HG02870 (cell line): ENCODE data around the gene CMTR2.

ENCODE experiments used
- ATAC-seq: cut with Tn5 transposase; IDR thresholded peaks from one replicate; pipeline ENCODE4 v1.9.1; 2021; ENCODE audit warnings: mild to moderate bottlenecking, moderate library complexity; ENCODE audit not compliant: unreplicated experiment

CMTR2 gene

DNA sequence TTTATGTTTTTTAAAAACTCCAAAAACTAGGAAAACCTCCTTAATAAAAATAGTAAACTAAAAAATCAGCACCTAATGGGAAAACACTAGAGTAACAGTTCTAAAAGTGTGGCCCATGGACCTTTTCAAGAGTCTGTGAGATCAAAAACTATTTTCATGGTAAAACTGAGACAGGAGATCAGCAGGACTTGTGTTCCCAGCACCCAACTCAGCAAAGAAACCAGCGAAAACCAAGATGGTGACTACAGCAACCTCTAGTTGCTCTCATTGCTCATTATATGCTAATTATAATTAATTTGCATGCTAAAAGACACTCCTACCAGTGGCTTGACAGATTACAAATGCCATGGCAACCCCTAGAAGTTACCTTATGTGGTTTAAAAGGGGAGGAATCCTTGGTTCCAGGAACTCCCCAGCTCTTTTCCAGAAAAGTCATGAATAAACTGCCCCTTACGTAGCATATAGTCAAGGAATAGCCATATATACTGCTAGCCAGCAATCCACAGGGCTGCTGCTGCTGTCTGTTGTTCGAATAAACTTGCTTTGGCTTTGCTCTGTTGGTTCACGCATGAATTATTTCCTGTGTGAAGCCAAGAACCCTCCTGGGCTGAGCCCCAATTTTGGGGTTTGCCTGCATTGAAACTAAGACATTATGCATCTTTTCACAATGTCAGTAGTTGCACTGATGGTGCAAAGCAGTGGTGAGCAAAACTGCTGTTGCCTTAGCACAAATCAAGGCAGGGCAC is 12.4 kb downstream of the CMTR2 start:
- no peak for ATAC-seq

DNA sequence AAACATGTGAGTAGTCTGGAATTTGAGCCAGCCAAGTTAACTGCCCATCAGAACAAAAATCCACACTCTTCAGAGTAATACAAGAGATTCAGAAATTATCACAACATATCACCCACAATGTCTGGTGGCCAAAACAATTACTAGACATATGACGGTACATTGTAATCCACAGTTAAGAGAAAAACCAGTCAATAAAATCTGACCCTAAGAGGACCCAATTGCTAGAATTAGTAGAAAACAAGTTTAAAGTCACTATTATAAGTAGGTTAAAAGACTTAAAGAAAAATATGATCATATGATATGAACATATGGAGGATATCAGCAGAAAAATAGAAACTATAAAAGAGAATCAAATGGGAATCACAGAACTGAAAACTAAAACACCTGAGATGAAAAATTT is 15.8 kb downstream of the CMTR2 start:
- no peak for ATAC-seq

DNA sequence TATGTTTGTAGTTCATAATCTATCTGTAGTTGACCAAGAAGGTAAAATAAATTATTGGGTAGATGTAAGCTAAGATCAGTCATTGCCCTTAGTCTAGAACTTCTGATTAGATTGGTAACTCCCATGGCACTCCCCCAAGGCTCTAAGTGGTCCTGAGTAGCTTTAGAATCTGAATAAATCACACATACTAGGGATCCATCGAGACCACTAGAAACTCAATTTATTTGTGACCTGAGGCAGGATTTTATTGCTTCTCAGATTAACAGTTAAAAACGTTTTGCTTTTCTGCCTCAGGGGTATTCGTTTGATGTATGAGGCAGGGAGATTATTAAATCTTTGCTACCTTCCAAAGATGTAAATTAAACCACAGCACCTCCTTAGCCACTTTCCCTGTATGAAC is 24.9 kb downstream of the CMTR2 start:
- ATAC-seq, result no peak

GRCh38 chr16:71263582-71263981 is 25.6 kb downstream of the CMTR2 start:
- no peak for ATAC-seq

DNA sequence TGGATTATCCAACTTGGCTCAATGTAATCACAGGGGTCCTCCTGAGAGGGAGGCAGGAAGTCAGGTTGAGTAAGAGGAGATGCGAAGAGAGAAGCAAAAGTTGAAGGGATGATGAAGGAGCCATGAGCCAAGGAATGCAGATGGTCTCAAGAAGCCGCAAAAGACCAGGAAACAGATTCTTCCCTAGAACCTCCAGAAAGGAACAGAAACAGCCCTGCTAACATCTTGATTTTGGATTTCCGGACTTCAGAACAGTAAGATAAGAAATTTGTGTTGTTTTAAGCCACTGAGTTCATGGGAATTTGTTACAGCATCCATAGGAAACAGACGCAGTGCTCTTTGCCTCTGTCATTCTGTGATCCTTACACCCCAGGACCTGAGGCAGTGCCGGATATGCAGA is 26.8 kb downstream of the CMTR2 start:
- ATAC-seq, result no peak

DNA sequence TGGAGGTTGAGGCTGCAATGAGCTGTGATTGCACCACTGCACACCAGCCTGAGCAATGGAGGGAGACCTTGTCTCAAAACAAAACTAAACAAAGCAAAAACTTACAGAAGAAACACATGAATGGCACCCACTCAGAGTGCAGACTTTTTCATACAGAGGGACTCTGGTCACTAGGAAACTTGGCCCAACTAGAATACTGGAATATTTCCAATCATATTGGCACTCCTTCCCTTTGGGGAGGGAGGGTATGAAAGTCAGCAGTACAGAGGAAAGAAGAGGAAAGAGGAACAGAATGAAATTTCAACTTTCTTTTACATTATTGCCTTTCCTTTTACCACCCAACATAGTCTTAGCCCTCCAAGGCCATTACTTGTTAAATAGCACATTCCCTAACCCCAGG is 28.2 kb downstream of the CMTR2 start:
- ATAC-seq, result no peak

DNA sequence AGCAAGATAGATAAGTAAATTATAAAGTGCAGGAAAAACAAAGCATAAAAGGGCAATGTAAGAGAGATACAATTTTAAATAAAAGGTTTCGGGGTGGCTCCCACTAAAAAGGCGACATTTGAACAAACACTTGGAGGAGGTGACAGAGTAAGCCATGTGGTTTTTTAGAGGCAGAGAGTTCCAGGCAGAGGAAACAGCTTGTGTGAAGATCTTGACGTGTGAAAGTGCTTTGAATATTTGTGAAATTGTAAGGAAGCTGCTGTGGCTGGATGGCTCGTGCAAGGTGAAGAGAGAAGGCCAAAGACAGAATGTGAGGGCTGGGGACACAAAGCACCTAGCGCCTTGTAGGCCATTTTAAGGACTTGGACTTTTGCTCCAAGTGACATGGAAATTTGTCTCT is 30.1 kb downstream of the CMTR2 start:
- ATAC-seq, result no peak

DNA sequence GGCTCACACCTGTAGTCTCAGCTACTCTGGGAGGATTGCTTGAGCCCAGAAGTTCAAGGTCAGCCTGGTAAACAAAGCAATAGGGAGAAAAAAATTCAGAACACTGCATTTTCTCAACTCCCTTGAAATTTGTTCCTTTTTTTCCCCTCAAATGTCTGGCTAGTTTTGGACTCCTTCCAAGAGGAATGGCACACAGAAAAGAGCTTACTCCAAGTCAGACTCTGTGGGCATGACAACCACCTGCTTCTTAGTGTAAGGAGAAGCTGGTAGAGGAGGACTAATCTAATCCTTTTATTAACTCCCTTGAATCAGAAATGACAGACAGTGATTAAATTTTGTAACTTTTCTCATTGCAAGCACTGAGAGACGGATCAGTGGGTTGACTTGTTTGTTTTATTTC is 30.8 kb downstream of the CMTR2 start:
- no peak for ATAC-seq

GRCh38 chr16:71257768-71258167 is 31.4 kb downstream of the CMTR2 start:
- ATAC-seq, result no peak

DNA sequence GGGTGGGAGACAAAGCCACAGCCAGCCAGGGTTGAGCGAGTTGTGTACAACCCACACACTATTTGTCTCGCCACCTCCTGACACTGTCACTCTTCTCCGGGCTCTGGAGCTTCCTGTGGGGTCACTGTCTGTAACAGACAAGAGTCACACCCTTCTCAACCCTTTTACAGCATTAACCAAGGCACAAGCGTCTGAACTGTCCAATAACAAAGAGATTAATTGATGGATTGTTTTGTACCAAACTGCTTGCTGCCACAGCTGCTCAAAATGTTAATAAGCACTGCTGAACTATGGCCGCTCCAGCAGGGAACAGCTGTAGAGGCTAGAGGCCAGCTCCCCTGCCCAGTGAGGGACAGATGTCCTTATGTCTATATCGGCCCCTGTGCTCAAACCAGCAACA is 33.5 kb downstream of the CMTR2 start:
- ATAC-seq, result no peak

DNA sequence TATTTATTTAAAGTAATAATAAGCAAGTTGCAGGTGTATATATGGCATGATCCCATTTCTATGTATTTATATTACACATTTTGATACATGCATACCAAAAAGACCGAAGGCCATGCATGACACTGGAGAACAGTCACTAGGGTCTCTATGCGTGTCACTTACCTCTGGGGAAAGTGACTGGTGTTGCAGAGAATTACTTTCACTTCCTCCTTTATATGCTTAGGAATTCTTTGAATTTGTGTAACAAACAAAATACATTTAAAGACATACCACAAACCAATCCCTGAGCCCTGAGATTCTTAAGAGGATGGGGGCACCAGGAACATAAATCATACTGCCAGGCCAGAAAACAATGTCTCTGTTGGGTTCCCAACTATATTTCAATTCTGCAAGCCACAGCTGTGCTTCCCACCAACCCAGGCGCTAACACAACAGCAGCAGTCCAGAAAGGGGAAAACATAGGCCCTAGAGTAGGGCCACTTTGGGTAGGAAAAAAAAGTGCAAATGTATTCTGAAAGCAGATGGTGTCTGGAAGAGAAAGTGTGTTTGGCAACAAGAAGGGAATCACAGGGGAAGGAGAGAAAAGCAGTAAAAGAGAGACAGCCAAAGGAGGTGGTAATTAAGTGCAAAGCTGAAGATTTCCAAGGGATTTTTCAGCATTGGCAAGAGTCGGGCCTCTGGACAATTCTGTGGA is 34.2 kb downstream of the CMTR2 start:
- ATAC-seq, result peak; percentile 57

GRCh38 chr16:71250461-71251235 is 38.6 kb downstream of the CMTR2 start:
- no peak for ATAC-seq

DNA sequence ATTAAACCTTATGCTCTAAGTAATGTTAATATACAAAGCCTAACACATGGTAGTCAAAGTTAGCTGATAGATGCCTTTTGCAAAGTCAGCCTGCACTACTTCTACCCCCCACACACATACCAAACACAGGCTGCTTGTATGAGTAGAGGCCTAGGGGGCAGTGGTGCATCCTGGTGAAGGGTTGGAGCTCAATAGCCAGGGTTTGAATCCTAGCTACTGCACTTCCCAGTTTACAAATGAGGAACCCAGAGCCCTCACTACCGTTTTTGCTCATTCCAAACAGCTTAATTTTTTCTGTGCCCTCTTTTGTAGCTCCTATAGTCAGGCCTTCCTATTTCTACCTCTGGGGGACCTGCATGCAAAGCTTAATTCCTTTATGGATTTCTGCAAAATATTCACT is 39.8 kb downstream of the CMTR2 start:
- no peak for ATAC-seq

DNA sequence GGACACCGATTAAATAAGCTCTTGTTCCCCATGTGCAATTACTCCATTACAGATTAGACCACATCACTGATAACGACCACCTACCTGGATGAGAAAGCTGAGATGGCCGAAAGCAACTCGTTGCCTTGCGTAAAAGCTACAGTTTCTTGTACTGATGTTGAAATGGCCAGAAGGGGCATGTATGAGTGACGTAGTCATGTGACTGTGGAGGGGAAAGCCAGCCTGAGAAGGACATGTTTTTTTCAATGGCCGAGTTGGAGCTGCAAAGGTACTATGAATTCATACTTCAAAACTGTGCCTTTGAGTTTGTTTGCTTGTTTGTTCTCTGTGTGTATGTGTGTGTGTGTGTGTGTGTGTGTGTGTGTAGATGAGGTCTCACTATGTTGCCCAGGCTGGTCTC is 41.7 kb downstream of the CMTR2 start:
- no peak for ATAC-seq

DNA sequence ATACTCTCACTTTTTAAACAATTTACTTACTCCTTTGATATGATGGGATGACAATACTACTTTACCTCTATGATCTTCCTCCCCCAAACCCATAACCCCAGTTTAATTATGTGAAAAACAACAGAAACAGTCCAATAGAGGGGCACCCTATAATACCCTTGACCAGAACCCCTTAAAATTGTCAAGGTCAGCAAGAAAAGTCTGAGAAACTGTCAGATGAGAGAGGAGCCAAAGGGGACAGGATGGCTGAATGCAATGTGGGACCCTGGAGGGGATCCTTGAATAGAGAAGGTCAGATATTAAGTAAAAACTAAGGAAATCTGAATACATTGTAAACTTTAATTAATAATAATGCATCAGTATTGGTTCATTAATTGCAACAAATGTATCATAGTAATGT is 42.9 kb downstream of the CMTR2 start:
- no peak for ATAC-seq

- ATAC-seq, result no peak
These were observed 44.7 kb downstream of the CMTR2 start for GRCh38 chr16:71244521-71244920.

DNA sequence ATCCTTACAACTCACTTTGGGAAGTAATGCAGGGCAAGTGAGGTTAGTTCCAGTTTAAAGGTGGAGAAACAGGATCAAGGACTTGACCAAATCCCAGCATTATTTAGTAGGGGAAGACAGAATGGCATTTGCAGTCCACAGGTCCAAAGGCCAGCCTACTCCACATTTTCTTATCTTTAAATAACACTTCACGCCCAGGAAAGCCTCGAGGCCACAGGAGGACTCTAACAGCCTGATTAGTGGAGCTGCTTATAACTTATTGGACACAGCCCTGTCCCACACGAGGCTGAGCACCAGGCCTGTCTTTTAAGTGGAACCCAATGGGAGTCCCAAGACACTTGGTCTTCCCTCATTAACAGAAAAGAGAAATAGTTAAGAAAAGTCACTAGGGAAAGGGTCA is 46.6 kb downstream of the CMTR2 start:
- no peak for ATAC-seq

DNA sequence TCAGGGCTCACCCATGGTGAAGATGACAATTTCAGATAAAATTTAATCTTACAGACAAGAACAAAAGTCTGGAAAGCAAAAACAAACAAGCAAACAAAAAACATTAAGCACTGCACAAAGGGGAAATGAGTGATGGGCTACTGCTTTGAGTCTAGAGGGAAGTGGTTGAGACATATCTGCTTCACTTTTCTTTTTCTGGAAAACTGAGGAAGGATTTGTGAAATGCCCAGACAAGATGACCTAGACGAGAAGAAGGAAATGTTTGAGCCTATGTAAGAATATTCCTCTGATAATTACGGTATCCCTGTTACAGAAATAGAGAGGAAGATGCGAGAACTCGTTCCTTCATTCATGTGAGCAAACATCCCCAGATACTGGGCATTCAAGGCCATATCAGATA is 47.2 kb downstream of the CMTR2 start:
- no peak for ATAC-seq
